GM13976 (cell line): ENCODE measurements around the gene RPS6KA2.

Source experiments
- DNase-seq: peaks from one replicate; pipeline ENCODE4 v3.0.0; 2012; ENCODE audit warnings: low spot score
- CTCF ChIP-seq: IDR thresholded peaks from 2 replicates; pipeline ENCODE4 v1.5.1; 2012; ENCODE audit warnings: borderline replicate concordance, mild to moderate bottlenecking; ENCODE audit not compliant: insufficient read depth; ENCODE audit errors: extremely low read depth, missing control alignments, control extremely low read depth
- in situ Hi-C: fragments of 300-500 bp; cut with MboI; formaldehyde crosslinking; loops from one replicate; pipeline ENCODE4 v1.12.0; 2022; ENCODE audit warnings: low sequenced_read_pairs, mixed read lengths, inconsistent platforms; ENCODE audit not compliant: unreplicated experiment

Gene RPS6KA2

GRCh38 chr6:166430269-166430668 is 196.8 kb downstream of the RPS6KA2 start:
- TF ChIP-seq CTCF: no peak
- in situ Hi-C loops: no loop called here
- DNase-seq: no peak

GRCh38 chr6:166424431-166424830 is 202.6 kb downstream of the RPS6KA2 start:
- DNase-seq: no peak
- in situ Hi-C loops: no loop called here
- TF ChIP-seq CTCF: no peak

- TF ChIP-seq CTCF: no peak
- in situ Hi-C loops: no loop called here
- no peak for DNase-seq
These were observed 203.3 kb downstream of the RPS6KA2 start for GRCh38 chr6:166423781-166424180.

GRCh38 chr6:166423051-166423745 is 203.9 kb downstream of the RPS6KA2 start:
- TF ChIP-seq CTCF: no peak
- in situ Hi-C loops: no loop called here
- no peak for DNase-seq

GRCh38 chr6:166422201-166422940 is 204.7 kb downstream of the RPS6KA2 start:
- no peak for TF ChIP-seq CTCF
- no peak for DNase-seq
- in situ Hi-C loops: no loop called here

- no peak for DNase-seq
- no peak for TF ChIP-seq CTCF
- in situ Hi-C loops: no loop called here
These were observed 206.7 kb downstream of the RPS6KA2 start for GRCh38 chr6:166420351-166420750.
